Placental epithelial cell (primary cell): ENCODE results near the gene FAM13B. TPM values are rescaled to one million over a fixed set of nuclear protein-coding genes. Genes with fewer than 3 reads are reported as not detected.

Source experiments
- small RNA-seq: library from RNA; depleted of rRNA; stranded (forward); fragments of <200 nt; gene quantifications from one replicate; pipeline ENCODE3, GENCODE V24; 2012
- total RNA-seq: library from RNA; depleted of rRNA; stranded (reverse); fragments of >200 nt; gene quantifications from 2 replicates; pipeline ENCODE4 v1.2.3, GENCODE V29; 2012

The FAM13B gene
- total RNA-seq: 28.2 and 31.8 TPM in 2 replicates

GRCh38 chr5:138032572-138033385 lies at the start of gene FAM13B:
Gene FAM13B (minus strand): TSS chr5:138033079. CDS start chr5:138019111, 13,968 bp downstream.

GRCh38 chr5:137888863-137889759 lies 143.8 kb downstream of the FAM13B start, which contains the start of gene PKD2L2:
Gene PKD2L2 (plus strand): TSS chr5:137889457. CDS start chr5:137889492, 35 bp downstream.

Small RNA genes lying within 50 kb of the gene (small RNA-seq; reads per million reads assigned to genes)
- gene RNU6-1148P: not detected

Other genes starting within 250 kb of the FAM13B start
- not detected in 2 replicates for gene MYOT, start 165.2 kb downstream of the FAM13B start, total RNA-seq
- gene PKD2L2, start 143.6 kb downstream of the FAM13B start, total RNA-seq: 0.11 TPM in 1 of 2 replicates, not detected in the other
- gene WNT8A, start 51.0 kb upstream of the FAM13B start, total RNA-seq: not detected in 2 replicates
- 0.43 and 1.6 TPM in 2 replicates for gene NME5, start 106.3 kb upstream of the FAM13B start, total RNA-seq
- gene BRD8, start 145.6 kb upstream of the FAM13B start, total RNA-seq: 26.8 and 36.5 TPM in 2 replicates
- 9.8 and 18.5 TPM in 2 replicates for gene KIF20A, start 146.0 kb upstream of the FAM13B start, total RNA-seq
- gene CDC23, start 180.2 kb upstream of the FAM13B start, total RNA-seq: 31.8 and 38.6 TPM in 2 replicates
- not detected in 2 replicates for gene GFRA3, start 241.5 kb upstream of the FAM13B start, total RNA-seq